ENCODE data around the gene CDKN1A.

The CDKN1A gene

GRCh38 chr6:36643977-36644376 lies 34.5 kb upstream of the CDKN1A start:
- Histone ChIP-seq H3K9me3 (ENCODE audit: insufficient read depth, low read length) (no peaks in the 10 kb centered on the region), H3K27ac (ENCODE audit: low read length) (no peak overlapping the region), H3K79me2 (ENCODE audit: low read length) (no peaks in the 10 kb centered on the region), H4K20me1 (ENCODE audit: insufficient read depth, low read length) (no peaks in the 10 kb centered on the region), H3K4me3 (ENCODE audit: low read length) (no peak overlapping the region), H3K36me3 (replicated peaks; ENCODE audit: low read depth, low read length) (no peaks in the 10 kb centered on the region), H2AFZ (ENCODE audit: low read depth, low read length) (0 out of 2 replicates have a peak overlapping the region, but pooled peaks have one; percentile 42), H3K27me3 (ENCODE audit: low read depth, low read length) (no peaks in the 10 kb centered on the region; the same call in 1 of the 2 replicates), H3K4me2 (ENCODE audit: low read length) (peak overlapping the region; percentile 35), H3K9ac (ENCODE audit: low read length) (no peak overlapping the region), H3K4me1 (ENCODE audit: low read length) (peaks cover 7% of the 10 kb centered on the region)
- TF ChIP-seq CTCF (IDR thresholded peaks at IDR 0.05; ENCODE audit: low read depth, low read length), result no peak
- TF ChIP-seq EZH2phosphoT487 (IDR thresholded peaks at IDR 0.05; ENCODE audit: low read depth), result no peak

GRCh38 chr6:36649086-36649485 lies 29.4 kb upstream of the CDKN1A start:
- no peaks in the 10 kb centered on the region for H3K9me3 ChIP-seq (ENCODE audit: insufficient read depth, low read length)
- no peaks in the 10 kb centered on the region for H3K36me3 ChIP-seq (replicated peaks; ENCODE audit: low read depth, low read length)
- H3K27ac ChIP-seq (ENCODE audit: low read length), result no peak overlapping the region
- no peak overlapping the region for H2AFZ ChIP-seq (ENCODE audit: low read depth, low read length)
- H3K27me3 ChIP-seq (ENCODE audit: low read depth, low read length), result peaks cover 7% of the 10 kb centered on the region
- H4K20me1 ChIP-seq (ENCODE audit: insufficient read depth, low read length), result no peaks in the 10 kb centered on the region
- H3K4me3 ChIP-seq (ENCODE audit: low read length), result no peak overlapping the region
- no peak overlapping the region for H3K4me2 ChIP-seq (ENCODE audit: low read length)
- no peak for TF ChIP-seq CTCF (IDR thresholded peaks at IDR 0.05; ENCODE audit: low read depth, low read length)
- no peak for TF ChIP-seq EZH2phosphoT487 (IDR thresholded peaks at IDR 0.05; ENCODE audit: low read depth)
- peaks cover 24% of the 10 kb centered on the region for H3K4me1 ChIP-seq (ENCODE audit: low read length)
- H3K9ac ChIP-seq (ENCODE audit: low read length), result no peak overlapping the region
- no peaks in the 10 kb centered on the region for H3K79me2 ChIP-seq (ENCODE audit: low read length)

GRCh38 chr6:36649701-36650484 lies 28.6 kb upstream of the CDKN1A start:
- TF ChIP-seq CTCF (IDR thresholded peaks at IDR 0.05; ENCODE audit: low read depth, low read length), result no peak
- no peak for TF ChIP-seq EZH2phosphoT487 (IDR thresholded peaks at IDR 0.05; ENCODE audit: low read depth)
- Histone ChIP-seq H3K79me2 (ENCODE audit: low read length) (no peaks in the 10 kb centered on the region), H3K9ac (ENCODE audit: low read length) (no peak overlapping the region), H3K4me1 (ENCODE audit: low read length) (peaks cover 24% of the 10 kb centered on the region), H3K9me3 (ENCODE audit: insufficient read depth, low read length) (no peaks in the 10 kb centered on the region), H3K27me3 (ENCODE audit: low read depth, low read length) (peaks cover 10% of the 10 kb centered on the region), H4K20me1 (ENCODE audit: insufficient read depth, low read length) (no peaks in the 10 kb centered on the region), H3K27ac (ENCODE audit: low read length) (no peak overlapping the region), H2AFZ (ENCODE audit: low read depth, low read length) (no peak overlapping the region), H3K4me2 (ENCODE audit: low read length) (no peak overlapping the region), H3K4me3 (ENCODE audit: low read length) (no peak overlapping the region), H3K36me3 (replicated peaks; ENCODE audit: low read depth, low read length) (no peaks in the 10 kb centered on the region)

GRCh38 chr6:36650848-36651478 lies 27.6 kb upstream of the CDKN1A start:
- H3K36me3 ChIP-seq (replicated peaks; ENCODE audit: low read depth, low read length), result no peaks in the 10 kb centered on the region
- no peak for TF ChIP-seq EZH2phosphoT487 (IDR thresholded peaks at IDR 0.05; ENCODE audit: low read depth)
- TF ChIP-seq CTCF (IDR thresholded peaks at IDR 0.05; ENCODE audit: low read depth, low read length), result no peak
- H3K27ac ChIP-seq (ENCODE audit: low read length), result no peak overlapping the region
- peak overlapping the region; percentile 56 for H3K4me2 ChIP-seq (ENCODE audit: low read length)
- no peak overlapping the region for H2AFZ ChIP-seq (ENCODE audit: low read depth, low read length)
- no peaks in the 10 kb centered on the region for H3K9me3 ChIP-seq (ENCODE audit: insufficient read depth, low read length)
- 0 out of 2 replicates have a peak overlapping the region, but pooled peaks have one; percentile 9 for H3K4me3 ChIP-seq (ENCODE audit: low read length)
- H3K9ac ChIP-seq (ENCODE audit: low read length), result no peak overlapping the region
- no peaks in the 10 kb centered on the region for H4K20me1 ChIP-seq (ENCODE audit: insufficient read depth, low read length)
- peaks cover 24% of the 10 kb centered on the region for H3K4me1 ChIP-seq (ENCODE audit: low read length)
- peaks cover 19% of the 10 kb centered on the region for H3K27me3 ChIP-seq (ENCODE audit: low read depth, low read length)
- H3K79me2 ChIP-seq (ENCODE audit: low read length), result no peaks in the 10 kb centered on the region

Measured in OCI-LY3 (cell line).